Glutamatergic neuron (in vitro differentiated cells): ENCODE results near the gene LRFN3. TPM values are rescaled to one million over a fixed set of nuclear protein-coding genes. Genes with fewer than 3 reads are reported as not detected.

Source experiments
- DNase-seq: peaks from one replicate; pipeline ENCODE4 v3.0.0; 2022
- H3K27ac Mint-ChIP-seq: one replicate; pipeline ENCODE4 v1.8.0; 2020; ENCODE audit warnings: mild to moderate bottlenecking, mixed read lengths, inconsistent platforms; ENCODE audit not compliant: unreplicated experiment
- H3K27me3 Mint-ChIP-seq: one replicate; pipeline ENCODE4 v1.8.0; 2020; ENCODE audit warnings: mild to moderate bottlenecking, moderate library complexity, mixed read lengths, inconsistent platforms; ENCODE audit not compliant: unreplicated experiment
- H3K36me3 Mint-ChIP-seq: one replicate; pipeline ENCODE4 v1.8.0; 2020; ENCODE audit warnings: mild to moderate bottlenecking, mixed read lengths, inconsistent platforms; ENCODE audit not compliant: unreplicated experiment
- H3K4me1 Mint-ChIP-seq: one replicate; pipeline ENCODE4 v1.8.0; 2020; ENCODE audit warnings: mild to moderate bottlenecking, low read depth, mixed read lengths, inconsistent platforms; ENCODE audit not compliant: unreplicated experiment
- H3K4me3 Mint-ChIP-seq: one replicate; pipeline ENCODE4 v1.8.0; 2020; ENCODE audit warnings: mild to moderate bottlenecking, mixed read lengths, inconsistent platforms; ENCODE audit not compliant: unreplicated experiment
- H3K9me3 Mint-ChIP-seq: one replicate; pipeline ENCODE4 v1.8.0; 2020; ENCODE audit warnings: mild to moderate bottlenecking, moderate library complexity, mixed read lengths, inconsistent platforms; ENCODE audit not compliant: unreplicated experiment
- total RNA-seq: library from RNA; stranded (reverse); fragmentation: NEBNext Ultra II Directional; extraction: Animal tissue kit (Norgen Biotek cat#: 25700); gene quantifications from one replicate; pipeline ENCODE4 v1.2.1, GENCODE V29; 2021; ENCODE audit not compliant: unreplicated experiment
- TF ChIP-seq, protein P1 (sequence below): fragments of 200-600 bp; sonication (generic); IDR thresholded peaks from one replicate; pipeline ENCODE4 v1.5.0; 2021; ENCODE audit not compliant: partially characterized antibody, unreplicated experiment

Gene LRFN3
- total RNA-seq, 1 donor from 2014 or later = 40.6 TPM

DNA sequence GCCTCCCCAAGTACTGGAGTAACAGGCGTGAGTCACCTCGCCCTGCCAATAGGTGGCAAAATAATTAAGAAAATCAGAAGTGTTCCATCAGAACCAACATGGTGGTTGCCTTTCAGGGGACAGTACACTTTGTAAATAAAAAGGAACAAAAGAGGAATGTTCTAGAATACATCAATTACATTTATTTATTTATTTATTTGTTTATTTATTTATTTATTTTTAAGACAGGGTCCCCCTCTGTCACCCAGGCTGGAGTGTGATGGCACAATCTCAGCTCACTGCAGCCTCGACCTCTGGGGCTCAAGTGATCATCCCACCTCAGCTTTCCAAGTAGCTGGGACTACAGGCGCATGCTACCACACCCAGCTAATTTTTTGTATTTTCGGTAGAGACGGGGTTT is 15.2 kb upstream of the LRFN3 start:
- Mint-ChIP-seq H3K4me3 (no peak overlapping the region), H3K27ac (no peak overlapping the region), H3K4me1 (no peaks in the 10 kb centered on the region), H3K36me3 (peaks cover 7% of the 10 kb centered on the region), H3K27me3 (no peaks in the 10 kb centered on the region), H3K9me3 (no peaks in the 10 kb centered on the region)
- DNase-seq = no peak
- TF ChIP-seq, protein P1, sequence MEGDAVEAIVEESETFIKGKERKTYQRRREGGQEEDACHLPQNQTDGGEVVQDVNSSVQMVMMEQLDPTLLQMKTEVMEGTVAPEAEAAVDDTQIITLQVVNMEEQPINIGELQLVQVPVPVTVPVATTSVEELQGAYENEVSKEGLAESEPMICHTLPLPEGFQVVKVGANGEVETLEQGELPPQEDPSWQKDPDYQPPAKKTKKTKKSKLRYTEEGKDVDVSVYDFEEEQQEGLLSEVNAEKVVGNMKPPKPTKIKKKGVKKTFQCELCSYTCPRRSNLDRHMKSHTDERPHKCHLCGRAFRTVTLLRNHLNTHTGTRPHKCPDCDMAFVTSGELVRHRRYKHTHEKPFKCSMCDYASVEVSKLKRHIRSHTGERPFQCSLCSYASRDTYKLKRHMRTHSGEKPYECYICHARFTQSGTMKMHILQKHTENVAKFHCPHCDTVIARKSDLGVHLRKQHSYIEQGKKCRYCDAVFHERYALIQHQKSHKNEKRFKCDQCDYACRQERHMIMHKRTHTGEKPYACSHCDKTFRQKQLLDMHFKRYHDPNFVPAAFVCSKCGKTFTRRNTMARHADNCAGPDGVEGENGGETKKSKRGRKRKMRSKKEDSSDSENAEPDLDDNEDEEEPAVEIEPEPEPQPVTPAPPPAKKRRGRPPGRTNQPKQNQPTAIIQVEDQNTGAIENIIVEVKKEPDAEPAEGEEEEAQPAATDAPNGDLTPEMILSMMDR = no peak

DNA sequence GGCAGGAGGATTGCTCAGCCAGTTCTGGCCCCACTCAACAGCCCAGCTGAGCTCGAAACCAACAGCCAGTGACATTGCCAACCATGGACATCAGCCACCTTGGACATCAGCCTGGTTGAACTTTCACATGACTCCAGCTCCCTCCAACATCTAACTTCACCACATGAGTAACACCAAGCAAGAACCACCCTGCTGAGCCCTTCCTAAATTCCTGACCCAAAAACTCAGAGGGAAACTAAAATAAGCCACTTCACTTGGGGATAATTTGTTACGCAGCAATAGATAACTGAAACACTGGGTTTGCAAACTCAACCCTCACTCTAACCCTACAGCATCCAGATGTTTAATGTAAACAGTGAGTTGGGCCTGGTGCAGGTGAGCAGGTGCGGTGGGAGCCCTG is 10.7 kb upstream of the LRFN3 start:
- Mint-ChIP-seq H3K4me3 (no peak overlapping the region), H3K4me1 (no peaks in the 10 kb centered on the region), H3K27me3 (peaks cover 5% of the 10 kb centered on the region), H3K36me3 (peaks cover 9% of the 10 kb centered on the region), H3K9me3 (peaks cover 2% of the 10 kb centered on the region), H3K27ac (no peak overlapping the region)
- no peak for DNase-seq
- TF ChIP-seq, protein P1 = no peak

DNA sequence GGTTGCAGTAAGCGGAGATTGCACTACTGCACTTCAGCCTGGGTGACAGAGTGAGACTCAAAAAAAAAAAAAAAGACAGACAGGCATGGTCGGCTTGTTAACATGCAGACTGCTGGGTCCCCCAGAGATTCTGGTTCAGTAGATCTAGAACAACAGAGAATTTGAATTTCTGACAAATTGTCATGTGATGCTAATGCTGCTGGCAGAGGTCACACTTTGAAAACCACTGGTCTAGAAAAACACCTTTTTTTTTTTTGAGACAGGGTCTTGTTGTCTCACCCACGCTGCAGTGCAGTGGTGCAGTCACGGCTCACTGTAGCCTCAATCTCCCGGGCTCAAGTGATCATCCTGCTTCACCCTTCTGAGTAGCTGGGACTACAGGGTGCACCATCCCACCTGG is 7.7 kb upstream of the LRFN3 start:
- TF ChIP-seq, protein P1 = no peak
- DNase-seq = no peak
- Mint-ChIP-seq H3K4me3 (no peak overlapping the region), H3K27ac (no peak overlapping the region), H3K9me3 (peaks cover 7% of the 10 kb centered on the region), H3K27me3 (peaks cover 12% of the 10 kb centered on the region), H3K36me3 (peaks cover 14% of the 10 kb centered on the region), H3K4me1 (peaks cover 7% of the 10 kb centered on the region)

DNA sequence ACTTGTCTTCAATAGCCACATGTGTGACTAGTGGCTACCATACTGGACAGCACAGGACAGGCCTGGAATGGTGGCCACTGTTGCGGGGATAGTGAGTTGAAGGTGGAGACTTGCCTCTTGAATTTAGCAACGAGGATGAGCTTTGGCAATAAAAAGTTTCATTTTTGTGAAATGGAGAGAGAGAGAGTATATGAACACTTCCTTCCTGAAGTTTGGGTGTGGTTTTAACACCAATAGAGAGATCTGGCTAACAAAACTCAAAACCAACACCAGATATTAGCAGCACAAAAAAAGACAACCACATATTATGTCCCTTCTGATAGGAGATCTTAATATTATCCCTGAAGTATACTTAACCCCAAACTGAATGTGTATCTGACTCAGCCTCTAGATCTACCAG is 6.3 kb upstream of the LRFN3 start:
- H3K4me1 Mint-ChIP-seq = peaks cover 7% of the 10 kb centered on the region
- H3K4me3 Mint-ChIP-seq = no peak overlapping the region
- no peak for DNase-seq
- peaks cover 14% of the 10 kb centered on the region for H3K36me3 Mint-ChIP-seq
- TF ChIP-seq, protein P1 = no peak
- H3K27me3 Mint-ChIP-seq = peaks cover 12% of the 10 kb centered on the region
- H3K9me3 Mint-ChIP-seq = peaks cover 7% of the 10 kb centered on the region
- no peak overlapping the region for H3K27ac Mint-ChIP-seq

DNA sequence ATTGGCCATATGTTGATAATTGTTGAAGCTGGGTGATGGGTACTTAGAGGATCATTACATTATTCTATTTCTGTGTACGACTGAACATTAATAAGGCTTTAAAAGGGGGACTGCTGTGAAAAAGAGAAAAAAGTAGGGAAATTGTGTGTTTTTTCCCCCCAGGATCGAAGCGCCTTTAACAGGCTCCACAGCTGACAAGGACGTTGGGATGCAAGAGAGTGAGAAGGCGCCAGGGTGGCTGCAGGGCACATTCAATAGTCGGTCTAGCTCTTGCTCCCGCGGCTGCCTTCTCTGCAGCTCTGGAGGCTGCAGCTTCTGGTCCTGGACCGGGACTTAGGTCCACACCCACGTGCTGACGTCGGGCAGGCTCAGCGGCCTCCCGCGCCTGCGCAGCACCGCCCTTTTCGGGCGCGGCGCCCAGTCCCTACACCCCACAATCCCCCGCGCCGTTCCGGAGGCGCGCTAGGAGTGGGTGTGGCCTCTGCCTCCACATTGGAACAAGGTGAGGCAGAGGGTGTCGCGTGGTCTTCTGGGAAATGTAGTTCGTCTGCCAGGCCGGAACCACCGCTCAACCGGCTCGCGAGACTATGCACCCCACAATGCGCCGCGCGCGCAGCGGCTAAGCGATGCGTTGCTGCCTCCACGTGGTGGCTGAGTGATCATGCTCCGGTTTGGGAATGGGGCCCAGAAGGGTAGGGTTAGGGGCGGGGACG is 4.9 kb upstream of the LRFN3 start:
- DNase-seq = peak; percentile 98
- Mint-ChIP-seq H3K27ac (peak overlapping the region; percentile 96), H3K9me3 (peaks cover 10% of the 10 kb centered on the region), H3K36me3 (peaks cover 5% of the 10 kb centered on the region), H3K4me1 (peaks cover 10% of the 10 kb centered on the region), H3K27me3 (peaks cover 15% of the 10 kb centered on the region), H3K4me3 (peak overlapping the region; percentile 86)
- TF ChIP-seq, protein P1 = peak; percentile 59
